ENCODE data around the gene MASP1.

The MASP1 gene

DNA sequence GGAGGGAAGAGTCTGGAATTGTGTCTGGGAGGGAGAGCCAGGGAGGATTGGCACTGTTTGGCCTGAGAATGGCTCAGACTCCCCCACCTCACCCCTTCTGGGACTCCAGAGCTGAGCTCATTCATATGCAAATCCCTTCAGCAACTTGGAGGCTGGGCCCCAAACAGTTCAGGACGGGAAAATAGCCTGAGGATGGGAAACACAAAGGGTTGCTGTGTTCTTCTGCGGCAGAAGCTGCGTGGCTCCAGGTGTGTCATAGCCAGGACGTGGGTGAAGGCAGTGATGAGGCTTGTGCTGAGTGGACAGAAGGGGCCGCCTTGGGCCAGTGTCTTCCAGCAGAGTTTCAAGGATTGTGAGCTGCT is 16.6 kb downstream of the MASP1 start:
- TF ChIP-seq EP300 (IDR thresholded peaks at IDR 0.05; ENCODE audit: borderline replicate concordance) (no peak), RAD21 (IDR thresholded peaks at IDR 0.05; ENCODE audit: low read depth) (no peak), TCF12 (IDR thresholded peaks at IDR 0.05; ENCODE audit: low read depth) (no peak), TAF1 (IDR thresholded peaks at IDR 0.05; ENCODE audit: low read depth) (no peak), EGR1 (IDR thresholded peaks at IDR 0.05) (no peak), ZBTB7A (IDR thresholded peaks at IDR 0.05; ENCODE audit: low read depth) (no peak), CEBPB (IDR thresholded peaks at IDR 0.05) (no peak), NFIC (IDR thresholded peaks at IDR 0.05) (no peak)
- TF ChIP-seq, protein P1, sequence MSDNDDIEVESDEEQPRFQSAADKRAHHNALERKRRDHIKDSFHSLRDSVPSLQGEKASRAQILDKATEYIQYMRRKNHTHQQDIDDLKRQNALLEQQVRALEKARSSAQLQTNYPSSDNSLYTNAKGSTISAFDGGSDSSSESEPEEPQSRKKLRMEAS (IDR thresholded peaks at IDR 0.05), result no peak

DNA sequence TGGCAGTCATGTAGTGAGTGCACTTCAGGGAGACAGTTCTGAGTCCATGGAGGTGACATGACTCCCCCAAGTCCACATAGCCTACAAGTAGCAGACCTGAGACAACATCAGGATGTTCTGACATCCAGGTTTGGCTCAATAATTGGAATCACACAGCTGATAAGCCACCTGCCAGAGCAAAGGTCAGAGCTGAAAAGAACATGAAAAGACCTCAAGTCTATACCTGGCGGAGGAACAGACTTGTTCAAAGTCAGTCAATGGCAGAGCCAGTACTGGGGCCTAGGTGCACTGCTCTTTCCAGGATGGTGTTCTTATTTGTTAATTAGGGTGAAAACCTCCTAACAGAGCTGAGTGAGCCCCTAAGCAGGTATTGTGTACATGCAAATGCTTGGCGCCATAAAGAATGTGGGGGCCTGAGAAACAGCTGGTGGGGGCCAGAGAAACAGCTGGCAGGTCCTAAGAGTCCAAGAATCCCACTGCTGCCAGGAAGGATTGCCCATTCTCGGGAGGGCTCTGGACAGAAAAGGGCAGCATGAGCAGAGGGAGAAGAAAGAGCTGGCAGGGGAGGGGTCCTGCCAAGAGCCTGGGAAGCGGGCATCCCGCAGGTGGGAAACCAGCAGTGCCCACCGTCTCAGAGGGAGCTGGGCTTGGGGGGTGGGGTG is 17.1 kb downstream of the MASP1 start:
- TF ChIP-seq, protein P2, sequence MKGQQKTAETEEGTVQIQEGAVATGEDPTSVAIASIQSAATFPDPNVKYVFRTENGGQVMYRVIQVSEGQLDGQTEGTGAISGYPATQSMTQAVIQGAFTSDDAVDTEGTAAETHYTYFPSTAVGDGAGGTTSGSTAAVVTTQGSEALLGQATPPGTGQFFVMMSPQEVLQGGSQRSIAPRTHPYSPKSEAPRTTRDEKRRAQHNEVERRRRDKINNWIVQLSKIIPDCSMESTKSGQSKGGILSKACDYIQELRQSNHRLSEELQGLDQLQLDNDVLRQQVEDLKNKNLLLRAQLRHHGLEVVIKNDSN (IDR thresholded peaks at IDR 0.05), result no peak
- no peak for TF ChIP-seq NFIC (IDR thresholded peaks at IDR 0.05)
- TF ChIP-seq, protein P1 (IDR thresholded peaks at IDR 0.05), result no peak
- TF ChIP-seq, protein P3, sequence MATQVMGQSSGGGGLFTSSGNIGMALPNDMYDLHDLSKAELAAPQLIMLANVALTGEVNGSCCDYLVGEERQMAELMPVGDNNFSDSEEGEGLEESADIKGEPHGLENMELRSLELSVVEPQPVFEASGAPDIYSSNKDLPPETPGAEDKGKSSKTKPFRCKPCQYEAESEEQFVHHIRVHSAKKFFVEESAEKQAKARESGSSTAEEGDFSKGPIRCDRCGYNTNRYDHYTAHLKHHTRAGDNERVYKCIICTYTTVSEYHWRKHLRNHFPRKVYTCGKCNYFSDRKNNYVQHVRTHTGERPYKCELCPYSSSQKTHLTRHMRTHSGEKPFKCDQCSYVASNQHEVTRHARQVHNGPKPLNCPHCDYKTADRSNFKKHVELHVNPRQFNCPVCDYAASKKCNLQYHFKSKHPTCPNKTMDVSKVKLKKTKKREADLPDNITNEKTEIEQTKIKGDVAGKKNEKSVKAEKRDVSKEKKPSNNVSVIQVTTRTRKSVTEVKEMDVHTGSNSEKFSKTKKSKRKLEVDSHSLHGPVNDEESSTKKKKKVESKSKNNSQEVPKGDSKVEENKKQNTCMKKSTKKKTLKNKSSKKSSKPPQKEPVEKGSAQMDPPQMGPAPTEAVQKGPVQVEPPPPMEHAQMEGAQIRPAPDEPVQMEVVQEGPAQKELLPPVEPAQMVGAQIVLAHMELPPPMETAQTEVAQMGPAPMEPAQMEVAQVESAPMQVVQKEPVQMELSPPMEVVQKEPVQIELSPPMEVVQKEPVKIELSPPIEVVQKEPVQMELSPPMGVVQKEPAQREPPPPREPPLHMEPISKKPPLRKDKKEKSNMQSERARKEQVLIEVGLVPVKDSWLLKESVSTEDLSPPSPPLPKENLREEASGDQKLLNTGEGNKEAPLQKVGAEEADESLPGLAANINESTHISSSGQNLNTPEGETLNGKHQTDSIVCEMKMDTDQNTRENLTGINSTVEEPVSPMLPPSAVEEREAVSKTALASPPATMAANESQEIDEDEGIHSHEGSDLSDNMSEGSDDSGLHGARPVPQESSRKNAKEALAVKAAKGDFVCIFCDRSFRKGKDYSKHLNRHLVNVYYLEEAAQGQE (IDR thresholded peaks at IDR 0.05; ENCODE audit: low read depth), result no peak
- TF ChIP-seq EGR1 (IDR thresholded peaks at IDR 0.05), result no peak
- TF ChIP-seq RAD21 (IDR thresholded peaks at IDR 0.05; ENCODE audit: low read depth), result no peak
- TF ChIP-seq EP300 (IDR thresholded peaks at IDR 0.05; ENCODE audit: borderline replicate concordance), result no peak
- TF ChIP-seq ZBTB7A (IDR thresholded peaks at IDR 0.05; ENCODE audit: low read depth), result no peak
- TF ChIP-seq CREB1 (IDR thresholded peaks at IDR 0.05; ENCODE audit: low read depth), result no peak
- no peak for TF ChIP-seq FOXM1 (IDR thresholded peaks at IDR 0.05; ENCODE audit: borderline replicate concordance, low read depth)
- no peak for TF ChIP-seq TAF1 (IDR thresholded peaks at IDR 0.05; ENCODE audit: low read depth)
- TF ChIP-seq TEAD4 (IDR thresholded peaks at IDR 0.05), result no peak

DNA sequence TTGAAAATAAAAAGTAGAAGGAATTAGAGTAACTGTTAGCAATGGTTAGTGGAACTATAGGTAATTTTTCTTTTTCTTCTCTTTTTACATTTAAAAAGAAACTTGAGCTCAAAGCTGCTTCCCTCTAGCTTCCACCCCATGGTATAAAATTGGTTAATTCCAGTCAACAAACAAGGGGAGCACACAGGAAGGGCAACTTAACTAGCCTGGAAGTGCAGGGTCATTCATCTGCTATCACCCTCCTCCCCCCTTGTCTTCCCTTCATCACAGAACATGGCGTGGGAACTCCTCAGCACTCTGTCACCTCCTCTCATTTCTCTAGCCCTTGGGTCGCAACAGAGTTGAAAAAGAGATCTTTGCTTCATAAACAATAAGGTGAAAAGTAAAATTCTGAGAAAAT is 20.0 kb downstream of the MASP1 start:
- TF ChIP-seq EP300 (IDR thresholded peaks at IDR 0.05; ENCODE audit: borderline replicate concordance), result no peak
- TF ChIP-seq FOXM1 (IDR thresholded peaks at IDR 0.05; ENCODE audit: borderline replicate concordance, low read depth), result no peak
- TF ChIP-seq, protein P2 (IDR thresholded peaks at IDR 0.05), result no peak
- no peak for TF ChIP-seq YY1 (IDR thresholded peaks at IDR 0.05; ENCODE audit: low read depth)
- no peak for TF ChIP-seq CREB1 (IDR thresholded peaks at IDR 0.05; ENCODE audit: low read depth)
- no peak for TF ChIP-seq RAD21 (IDR thresholded peaks at IDR 0.05; ENCODE audit: low read depth)
- TF ChIP-seq NFIC (IDR thresholded peaks at IDR 0.05), result no peak
- no peak for TF ChIP-seq TEAD4 (IDR thresholded peaks at IDR 0.05)
- TF ChIP-seq ZBTB7A (IDR thresholded peaks at IDR 0.05; ENCODE audit: low read depth), result no peak
- TF ChIP-seq TCF12 (IDR thresholded peaks at IDR 0.05; ENCODE audit: low read depth), result no peak
- TF ChIP-seq, protein P3 (IDR thresholded peaks at IDR 0.05; ENCODE audit: low read depth), result no peak
- TF ChIP-seq TAF1 (IDR thresholded peaks at IDR 0.05; ENCODE audit: low read depth), result no peak
- TF ChIP-seq, protein P1 (IDR thresholded peaks at IDR 0.05), result no peak
- TF ChIP-seq CEBPB (IDR thresholded peaks at IDR 0.05), result no peak
- TF ChIP-seq EGR1 (IDR thresholded peaks at IDR 0.05), result no peak

DNA sequence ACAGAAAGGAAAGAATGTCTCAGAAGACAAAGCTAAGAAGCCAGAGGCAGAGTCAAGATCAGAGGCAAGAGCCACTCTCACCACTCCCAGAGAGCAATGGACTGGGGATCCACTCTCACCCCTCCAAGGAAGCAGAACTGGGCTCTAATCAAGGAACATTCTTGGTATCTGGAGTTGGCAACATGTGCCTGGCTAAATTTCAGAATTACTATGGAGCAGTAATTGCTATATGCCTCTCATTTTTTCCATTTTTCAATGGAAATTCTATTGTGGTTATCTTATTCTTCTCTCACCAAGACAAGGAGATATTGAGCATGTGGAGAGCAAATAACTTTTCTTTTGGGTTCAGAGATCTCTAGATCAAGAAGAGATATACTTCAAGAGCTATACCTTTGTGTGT is 22.1 kb downstream of the MASP1 start:
- TF ChIP-seq YY1 (IDR thresholded peaks at IDR 0.05; ENCODE audit: low read depth), result no peak
- TF ChIP-seq TEAD4 (IDR thresholded peaks at IDR 0.05), result no peak
- TF ChIP-seq, protein P1 (IDR thresholded peaks at IDR 0.05), result no peak
- TF ChIP-seq EP300 (IDR thresholded peaks at IDR 0.05; ENCODE audit: borderline replicate concordance), result no peak
- no peak for TF ChIP-seq ZBTB7A (IDR thresholded peaks at IDR 0.05; ENCODE audit: low read depth)
- TF ChIP-seq, protein P2 (IDR thresholded peaks at IDR 0.05), result no peak
- TF ChIP-seq CEBPB (IDR thresholded peaks at IDR 0.05), result no peak
- TF ChIP-seq RAD21 (IDR thresholded peaks at IDR 0.05; ENCODE audit: low read depth), result no peak
- no peak for TF ChIP-seq CREB1 (IDR thresholded peaks at IDR 0.05; ENCODE audit: low read depth)
- TF ChIP-seq EGR1 (IDR thresholded peaks at IDR 0.05), result no peak
- TF ChIP-seq, protein P3 (IDR thresholded peaks at IDR 0.05; ENCODE audit: low read depth), result no peak
- TF ChIP-seq FOXM1 (IDR thresholded peaks at IDR 0.05; ENCODE audit: borderline replicate concordance, low read depth), result no peak
